Mesenchymal stem cell (in vitro differentiated cells and primary cell): ENCODE data around the gene BACE2.

Experiments
- DNase-seq: peaks from one replicate; pipeline ENCODE4 v3.0.0-alpha.2; 2013
- H2AFZ ChIP-seq: one replicate; pipeline ENCODE4 v1.6.1; 2013; ENCODE audit warnings: low read depth, mild to moderate bottlenecking, control low read depth, inconsistent platforms, low read length, moderate library complexity
- H2AK5ac ChIP-seq: 2 replicates; pipeline ENCODE4 v1.6.1; 2013; ENCODE audit warnings: low read length, moderate library complexity, mild to moderate bottlenecking, inconsistent platforms; ENCODE audit not compliant: severe bottlenecking
- H2BK120ac ChIP-seq: one replicate; pipeline ENCODE4 v1.6.1; 2013; ENCODE audit warnings: low read depth, mild to moderate bottlenecking, inconsistent platforms, low read length, moderate library complexity
- H2BK12ac ChIP-seq, 2 experiments: one replicate each; pipeline ENCODE4 v1.6.1; 2013; ENCODE audit warnings: inconsistent platforms in 2 of 2, low read length in 2 of 2, mild to moderate bottlenecking in 2 of 2, moderate library complexity in 2 of 2, control low read depth in 1 of 2
- H2BK15ac ChIP-seq: one replicate; pipeline ENCODE4 v1.6.1; 2013; ENCODE audit warnings: mild to moderate bottlenecking, low read depth, inconsistent platforms; ENCODE audit not compliant: poor library complexity, severe bottlenecking
- H2BK5ac ChIP-seq: 2 replicates; pipeline ENCODE4 v1.6.1; 2013; ENCODE audit warnings: low read depth, mild to moderate bottlenecking, low read length, control low read depth, inconsistent platforms; ENCODE audit not compliant: poor library complexity, severe bottlenecking
- H3K14ac ChIP-seq, 2 experiments: one replicate each; pipeline ENCODE4 v1.6.1; 2013; ENCODE audit warnings: inconsistent platforms in 2 of 2, low read length in 2 of 2, control low read depth in 1 of 2, mild to moderate bottlenecking in 1 of 2, moderate library complexity in 1 of 2
- H3K18ac ChIP-seq, 2 experiments: one replicate each; pipeline ENCODE4 v1.6.1; 2013; ENCODE audit warnings: inconsistent platforms in 2 of 2, low read length in 2 of 2, control low read depth in 1 of 2, low read depth in 1 of 2, mild to moderate bottlenecking in 1 of 2
- H3K23ac ChIP-seq, 2 experiments: one replicate each; pipeline ENCODE4 v1.6.1; 2013; ENCODE audit warnings: inconsistent platforms in 2 of 2, low read length in 2 of 2, mild to moderate bottlenecking in 2 of 2, moderate library complexity in 2 of 2, control low read depth in 1 of 2
- H3K27ac ChIP-seq: 2 replicates; pipeline ENCODE4 v1.5.1; 2013; ENCODE audit warnings: mild to moderate bottlenecking, moderate library complexity, low read length, control low read depth, inconsistent platforms; ENCODE audit not compliant: poor library complexity, severe bottlenecking
- H3K27me3 ChIP-seq, 2 experiments: 2 replicates each; pipeline versions ENCODE4 v1.6.1 to v1.7.0; 2013; ENCODE audit warnings: low read length in 2 of 2, mild to moderate bottlenecking in 2 of 2, moderate library complexity in 2 of 2, control low read depth in 1 of 2, inconsistent platforms in 1 of 2; ENCODE audit not compliant: control insufficient read depth in 1 of 2, insufficient read depth in 1 of 2
- H3K36me3 ChIP-seq, 2 experiments: 2 replicates each; pipeline versions ENCODE4 v1.6.1 to v1.7.0; 2013; ENCODE audit warnings: low read length in 2 of 2, control low read depth in 1 of 2, inconsistent platforms in 1 of 2, low read depth in 1 of 2, mild to moderate bottlenecking in 1 of 2; ENCODE audit not compliant: insufficient read depth in 2 of 2, control insufficient read depth in 1 of 2
- H3K4ac ChIP-seq, 2 experiments: one replicate each; pipeline ENCODE4 v1.6.1; 2013; ENCODE audit warnings: inconsistent platforms in 2 of 2, low read length in 2 of 2, mild to moderate bottlenecking in 2 of 2, moderate library complexity in 2 of 2, control low read depth in 1 of 2, low read depth in 1 of 2
- H3K4me1 ChIP-seq: 2 replicates; pipeline ENCODE4 v1.6.1; 2013; ENCODE audit warnings: low read depth, low read length, control low read depth; ENCODE audit not compliant: control insufficient read depth, insufficient read depth
- H3K4me2 ChIP-seq: 2 replicates; pipeline ENCODE4 v1.6.1; 2013; ENCODE audit warnings: low read length, mild to moderate bottlenecking, inconsistent platforms; ENCODE audit not compliant: poor library complexity, severe bottlenecking
- H3K4me3 ChIP-seq, 2 experiments: 2 replicates each; pipeline versions ENCODE4 v1.5.1 to v1.7.0; 2013; ENCODE audit warnings: low read length in 2 of 2, mild to moderate bottlenecking in 2 of 2, control low read depth in 1 of 2, low read depth in 1 of 2; ENCODE audit not compliant: insufficient read depth in 1 of 2
- H3K79me1 ChIP-seq: replicated peaks from 2 replicates; pipeline ENCODE4 v1.6.1; 2013; ENCODE audit warnings: mild to moderate bottlenecking, control low read depth, low read length, inconsistent platforms; ENCODE audit not compliant: poor library complexity, severe bottlenecking
- H3K9ac ChIP-seq: 2 replicates; pipeline ENCODE4 v1.7.0; 2013; ENCODE audit warnings: mild to moderate bottlenecking, low read length, moderate library complexity
- H3K9me3 ChIP-seq: 2 replicates; pipeline ENCODE4 v1.7.0; 2013; ENCODE audit warnings: mild to moderate bottlenecking, low read length; ENCODE audit not compliant: control insufficient read depth
- H4K8ac ChIP-seq: one replicate; pipeline ENCODE4 v1.6.1; 2013; ENCODE audit warnings: inconsistent platforms, mild to moderate bottlenecking, low read length, moderate library complexity
- H4K91ac ChIP-seq: one replicate; pipeline ENCODE4 v1.6.1; 2013; ENCODE audit warnings: mild to moderate bottlenecking, low read length, inconsistent platforms
- WGBS: methylation state at CpG from one replicate; pipeline ENCODE4 v1.1.7; 2013; ENCODE audit warnings: mixed read lengths; 5-methylcytosine and 5-hydroxymethylcytosine counted together

The BACE2 gene

GRCh38 chr21:41186755-41187536, 19.0 kb downstream of the BACE2 start:
- Histone ChIP-seq H3K18ac (no peak overlapping the region), H3K23ac (no peak overlapping the region), H3K9me3 (no peaks in the 10 kb centered on the region), H2AK5ac (no peak overlapping the region), H3K27ac (no peak overlapping the region), H3K4me1 (no peaks in the 10 kb centered on the region), H3K27me3 (no peaks in the 10 kb centered on the region), H2BK12ac (no peak overlapping the region), H3K14ac (no peak overlapping the region), H2BK120ac (no peak overlapping the region), H2AFZ (no peak overlapping the region), H3K4me2 (no peak overlapping the region), H4K91ac (no peak overlapping the region), H3K79me1 (no peaks in the 10 kb centered on the region), H2BK15ac (no peak overlapping the region), H3K36me3 (no peaks in the 10 kb centered on the region), H4K8ac (no peak overlapping the region), H3K4me3 (no peak overlapping the region), H2BK5ac (no peak overlapping the region), H3K9ac (no peak overlapping the region), H3K4ac (no peak overlapping the region)
- WGBS = 70% methylated on average over 7 of the region's 9 CpGs
- no peak for DNase-seq

- no peak overlapping the region for H3K4me2 ChIP-seq
- no peak overlapping the region for H2BK5ac ChIP-seq
- no peak overlapping the region for H3K27ac ChIP-seq
- H2BK12ac ChIP-seq = no peak overlapping the region
- no peak overlapping the region for H2BK15ac ChIP-seq
- no peak overlapping the region for H3K14ac ChIP-seq
- no peak overlapping the region for H4K91ac ChIP-seq
- no peaks in the 10 kb centered on the region for H3K36me3 ChIP-seq
- H3K9me3 ChIP-seq = no peaks in the 10 kb centered on the region
- H3K4me3 ChIP-seq = no peak overlapping the region
- H4K8ac ChIP-seq = no peak overlapping the region
- H3K27me3 ChIP-seq = no peaks in the 10 kb centered on the region
- no peak overlapping the region for H2AFZ ChIP-seq
- H3K4ac ChIP-seq = no peak overlapping the region
- H2BK120ac ChIP-seq = no peak overlapping the region
- 68% methylated on average over 4 of the region's 6 CpGs for WGBS
- H3K18ac ChIP-seq = no peak overlapping the region
- no peaks in the 10 kb centered on the region for H3K4me1 ChIP-seq
- no peak overlapping the region for H2AK5ac ChIP-seq
- H3K79me1 ChIP-seq = no peaks in the 10 kb centered on the region
- DNase-seq = no peak
- no peak overlapping the region for H3K9ac ChIP-seq
- H3K23ac ChIP-seq = no peak overlapping the region
Observed at GRCh38 chr21:41187537-41188025, 19.6 kb downstream of the BACE2 start.

- no peaks in the 10 kb centered on the region for H3K27me3 ChIP-seq
- no peak overlapping the region for H3K4me3 ChIP-seq
- no peak overlapping the region for H3K23ac ChIP-seq
- H2BK12ac ChIP-seq = no peak overlapping the region
- H3K4me2 ChIP-seq = no peak overlapping the region
- no peak for DNase-seq
- no peak overlapping the region for H2BK15ac ChIP-seq
- H3K9me3 ChIP-seq = no peaks in the 10 kb centered on the region
- H4K91ac ChIP-seq = no peak overlapping the region
- H3K36me3 ChIP-seq = no peaks in the 10 kb centered on the region
- no peak overlapping the region for H2BK120ac ChIP-seq
- H3K27ac ChIP-seq = no peak overlapping the region
- no peaks in the 10 kb centered on the region for H3K4me1 ChIP-seq
- no peak overlapping the region for H2AK5ac ChIP-seq
- H3K18ac ChIP-seq = no peak overlapping the region
- no peak overlapping the region for H2BK5ac ChIP-seq
- H3K79me1 ChIP-seq = no peaks in the 10 kb centered on the region
- H3K4ac ChIP-seq = no peak overlapping the region
- no peak overlapping the region for H2AFZ ChIP-seq
- H4K8ac ChIP-seq = no peak overlapping the region
- WGBS = 59% methylated on average over 4 of the region's 6 CpGs
- H3K14ac ChIP-seq = no peak overlapping the region
- no peak overlapping the region for H3K9ac ChIP-seq
Observed at GRCh38 chr21:41188486-41189149, 20.7 kb downstream of the BACE2 start.

- H2BK15ac ChIP-seq = no peak overlapping the region
- no peaks in the 10 kb centered on the region for H3K27me3 ChIP-seq
- no peak overlapping the region for H2BK5ac ChIP-seq
- H3K4ac ChIP-seq = no peak overlapping the region
- H4K8ac ChIP-seq = no peak overlapping the region
- H3K14ac ChIP-seq = no peak overlapping the region
- no peak overlapping the region for H2AFZ ChIP-seq
- H3K9ac ChIP-seq = no peak overlapping the region
- DNase-seq = no peak
- no peak overlapping the region for H3K27ac ChIP-seq
- no peaks in the 10 kb centered on the region for H3K9me3 ChIP-seq
- H2BK120ac ChIP-seq = no peak overlapping the region
- no peak overlapping the region for H3K23ac ChIP-seq
- H4K91ac ChIP-seq = no peak overlapping the region
- H3K79me1 ChIP-seq = no peaks in the 10 kb centered on the region
- no peaks in the 10 kb centered on the region for H3K4me1 ChIP-seq
- H2AK5ac ChIP-seq = no peak overlapping the region
- no peak overlapping the region for H3K4me3 ChIP-seq
- no peak overlapping the region for H2BK12ac ChIP-seq
- 78% methylated on average over 1 of the region's 1 CpG for WGBS
- H3K18ac ChIP-seq = no peak overlapping the region
- H3K4me2 ChIP-seq = no peak overlapping the region
- H3K36me3 ChIP-seq = no peaks in the 10 kb centered on the region
Observed at GRCh38 chr21:41189150-41189745, 21.3 kb downstream of the BACE2 start.
